ENCODE measurements around the gene TMOD1. TPM values are rescaled to one million over a fixed set of nuclear protein-coding genes. Genes with fewer than 3 reads are reported as not detected.

The TMOD1 gene
- total RNA-seq, 2 donors from 2014 or later = 44.0 to 77.6 TPM

DNA sequence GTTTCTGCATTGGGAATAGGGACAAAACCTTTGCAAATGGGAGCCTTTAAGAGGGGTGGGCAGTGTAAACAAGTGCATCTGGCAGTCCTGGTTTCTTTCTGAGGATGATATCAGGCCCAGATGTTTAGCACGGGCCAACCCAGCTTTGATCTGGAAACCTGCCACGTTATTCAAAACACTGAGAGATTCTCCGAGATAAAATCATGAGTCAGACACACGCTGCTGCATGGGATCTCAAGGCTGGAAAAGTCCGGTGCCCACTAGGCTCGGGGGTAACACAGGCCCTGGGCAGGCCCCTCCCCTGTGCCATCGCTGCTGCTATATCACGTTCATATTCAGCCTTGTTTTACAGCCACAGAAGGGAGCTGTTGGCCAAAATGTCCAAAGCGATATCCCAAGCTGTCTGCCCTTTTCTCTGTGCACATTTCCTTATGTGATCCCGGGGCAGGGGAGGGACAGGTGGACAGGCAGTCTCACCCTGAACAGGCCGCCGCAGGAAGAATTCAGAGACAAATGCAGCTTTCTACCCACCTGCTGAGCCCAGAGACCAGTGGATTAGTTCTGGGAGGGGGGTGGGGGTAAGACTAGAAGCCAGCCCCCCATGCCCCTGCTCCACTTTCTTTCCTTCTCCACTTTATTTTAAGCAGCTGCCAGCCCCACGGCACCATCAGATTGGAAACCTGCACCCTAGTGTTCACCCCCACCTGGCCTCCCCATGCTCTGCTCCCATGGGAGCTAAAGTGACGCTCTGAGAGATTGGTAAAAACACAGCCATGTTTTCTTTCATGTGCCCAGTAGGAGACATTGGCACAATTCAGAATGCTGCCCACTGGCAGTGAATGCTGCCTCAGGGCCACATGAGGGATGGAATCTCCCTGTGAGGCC lies 63.1 kb downstream of the TMOD1 start:
- H3K36me3 ChIP-seq = peaks cover 27% of the 10 kb centered on the region
- peak overlapping the region; percentile 22 to 41 for H3K27ac ChIP-seq
- peak overlapping the region; percentile 2 for H3K4me3 ChIP-seq
- H3K9me3 ChIP-seq = no peaks in the 10 kb centered on the region
- DNase-seq (ENCODE audit: low spot score) (no peak), ATAC-seq (ENCODE audit: insufficient number of reproducible peaks, low FRiP score, low read depth) (no peak)
- TF ChIP-seq, protein P1, sequence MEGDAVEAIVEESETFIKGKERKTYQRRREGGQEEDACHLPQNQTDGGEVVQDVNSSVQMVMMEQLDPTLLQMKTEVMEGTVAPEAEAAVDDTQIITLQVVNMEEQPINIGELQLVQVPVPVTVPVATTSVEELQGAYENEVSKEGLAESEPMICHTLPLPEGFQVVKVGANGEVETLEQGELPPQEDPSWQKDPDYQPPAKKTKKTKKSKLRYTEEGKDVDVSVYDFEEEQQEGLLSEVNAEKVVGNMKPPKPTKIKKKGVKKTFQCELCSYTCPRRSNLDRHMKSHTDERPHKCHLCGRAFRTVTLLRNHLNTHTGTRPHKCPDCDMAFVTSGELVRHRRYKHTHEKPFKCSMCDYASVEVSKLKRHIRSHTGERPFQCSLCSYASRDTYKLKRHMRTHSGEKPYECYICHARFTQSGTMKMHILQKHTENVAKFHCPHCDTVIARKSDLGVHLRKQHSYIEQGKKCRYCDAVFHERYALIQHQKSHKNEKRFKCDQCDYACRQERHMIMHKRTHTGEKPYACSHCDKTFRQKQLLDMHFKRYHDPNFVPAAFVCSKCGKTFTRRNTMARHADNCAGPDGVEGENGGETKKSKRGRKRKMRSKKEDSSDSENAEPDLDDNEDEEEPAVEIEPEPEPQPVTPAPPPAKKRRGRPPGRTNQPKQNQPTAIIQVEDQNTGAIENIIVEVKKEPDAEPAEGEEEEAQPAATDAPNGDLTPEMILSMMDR (IDR thresholded peaks at IDR 0.05) = no peak
- peaks cover 19 to 30% of the 10 kb centered on the region in 2 donors for H3K4me1 ChIP-seq (ENCODE audit: control insufficient read depth in 1 of 2, low read depth in 2 of 2)
- H3K27me3 ChIP-seq (replicated peaks; ENCODE audit: insufficient read depth) = no peaks in the 10 kb centered on the region

DNA sequence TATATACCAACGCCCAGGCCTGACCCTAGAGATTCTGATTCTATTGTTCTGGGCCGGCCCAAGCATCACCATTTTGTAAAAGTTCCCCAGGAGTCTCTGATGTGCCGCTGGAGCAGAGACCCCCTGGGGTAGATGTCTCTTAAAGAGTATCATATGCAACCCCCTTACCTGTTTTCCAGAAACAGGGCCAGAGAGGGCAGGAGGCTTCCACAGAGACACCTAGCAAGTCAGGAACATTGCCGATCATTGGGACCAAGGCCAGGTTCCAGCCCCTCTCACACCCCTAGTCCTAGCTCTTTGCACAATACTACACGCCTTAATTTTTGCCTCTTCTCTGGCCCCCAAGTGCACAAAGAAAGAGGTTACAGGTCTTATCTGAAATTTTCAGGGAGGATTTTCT lies 63.8 kb downstream of the TMOD1 start:
- peaks cover 33% of the 10 kb centered on the region for H3K36me3 ChIP-seq
- no peak for ATAC-seq (ENCODE audit: insufficient number of reproducible peaks, low FRiP score, low read depth)
- no peak overlapping the region for H3K4me3 ChIP-seq
- no peaks in the 10 kb centered on the region for H3K9me3 ChIP-seq
- no peak overlapping the region for H3K27ac ChIP-seq
- peaks cover 19 to 37% of the 10 kb centered on the region in 2 donors for H3K4me1 ChIP-seq (ENCODE audit: control insufficient read depth in 1 of 2, low read depth in 2 of 2)
- no peaks in the 10 kb centered on the region for H3K27me3 ChIP-seq (replicated peaks; ENCODE audit: insufficient read depth)
- TF ChIP-seq, protein P1 (IDR thresholded peaks at IDR 0.05) = no peak
- DNase-seq (ENCODE audit: low spot score) = no peak

DNA sequence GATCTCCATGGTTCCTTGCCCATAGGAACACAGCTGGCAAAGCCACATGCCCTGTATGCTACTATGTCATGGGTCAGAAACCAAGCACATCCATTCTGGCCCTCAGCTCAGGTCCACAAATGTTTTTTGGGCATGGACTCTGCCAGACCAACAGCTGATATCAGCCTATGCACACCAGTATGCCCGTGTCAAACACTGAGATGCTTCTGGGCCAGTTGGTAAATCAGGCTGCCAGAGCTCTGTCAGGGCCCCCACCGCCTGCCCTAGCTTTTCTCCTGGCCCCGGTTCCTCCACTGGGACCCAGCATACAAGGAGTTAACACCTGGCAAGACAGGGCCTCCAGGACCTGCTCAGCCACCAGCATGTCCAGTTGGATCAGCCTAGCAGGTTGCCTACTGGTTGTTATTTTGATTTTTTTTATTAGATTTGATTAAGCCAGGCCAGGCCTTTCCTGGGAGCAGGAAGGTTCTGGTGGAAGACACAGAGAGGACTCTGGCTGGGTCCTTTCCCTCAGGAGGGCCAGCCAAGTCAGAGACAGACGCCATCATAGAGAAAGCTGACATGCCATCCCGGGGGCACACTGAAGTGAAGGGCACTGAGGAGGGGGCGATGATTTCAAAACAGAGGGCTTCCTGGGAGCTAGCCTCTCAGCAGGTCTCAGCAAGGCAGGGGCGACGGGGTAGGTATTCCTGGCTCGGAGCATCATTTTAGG lies 65.9 kb downstream of the TMOD1 start:
- ATAC-seq (ENCODE audit: insufficient number of reproducible peaks, low FRiP score, low read depth) = no peak
- TF ChIP-seq, protein P1 (IDR thresholded peaks at IDR 0.05) = no peak
- no peak overlapping the region for H3K27ac ChIP-seq
- H3K4me3 ChIP-seq = no peak overlapping the region
- no peaks in the 10 kb centered on the region for H3K9me3 ChIP-seq
- H3K27me3 ChIP-seq (replicated peaks; ENCODE audit: insufficient read depth) = no peaks in the 10 kb centered on the region
- peaks cover 25 to 51% of the 10 kb centered on the region in 2 donors for H3K4me1 ChIP-seq (ENCODE audit: control insufficient read depth in 1 of 2, low read depth in 2 of 2)
- DNase-seq (ENCODE audit: low spot score) = no peak
- H3K36me3 ChIP-seq = peaks cover 40% of the 10 kb centered on the region

DNA sequence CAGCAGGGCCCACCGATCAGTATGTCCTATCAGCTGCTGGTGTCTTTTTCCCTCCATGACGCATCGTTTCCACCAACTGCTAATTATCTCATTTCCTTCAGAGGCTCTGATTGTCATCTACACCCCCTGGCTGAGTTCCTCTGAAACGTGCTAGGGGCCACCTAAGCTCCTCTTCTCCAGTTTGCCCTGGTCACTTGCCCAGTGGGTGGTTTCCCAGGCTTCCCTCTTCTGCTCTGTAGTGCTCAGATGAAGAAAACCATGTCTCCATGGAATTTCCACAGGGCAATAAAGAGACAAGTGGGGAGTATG lies 66.4 kb downstream of the TMOD1 start:
- Histone ChIP-seq H3K36me3 (peaks cover 40% of the 10 kb centered on the region), H3K4me1 (ENCODE audit: control insufficient read depth in 1 of 2, low read depth in 2 of 2) (peaks cover 25 to 46% of the 10 kb centered on the region in 2 donors), H3K4me3 (no peak overlapping the region), H3K27me3 (replicated peaks; ENCODE audit: insufficient read depth) (no peaks in the 10 kb centered on the region), H3K27ac (no peak overlapping the region), H3K9me3 (no peaks in the 10 kb centered on the region)
- ATAC-seq (ENCODE audit: insufficient number of reproducible peaks, low FRiP score, low read depth) (no peak), DNase-seq (ENCODE audit: low spot score) (no peak)
- TF ChIP-seq, protein P1 (IDR thresholded peaks at IDR 0.05) = no peak
